Activated CD4-positive, alpha-beta T cell treated with anti-CD3 and anti-CD28 coated beads, Interleukin-2, amount 50 U/mL, for 48 hours (primary cell): ENCODE measurements around the gene CDC42EP1.
"Not testable (repeated sequence)": the region's sequence is repeated elsewhere in the genome, so short reads cannot be mapped to it uniquely, and the experiment has no call there.

Source experiments
- DNase-seq, 2 experiments: peaks; one replicate each; pipeline ENCODE4 v3.0.0-alpha.2; 2020

Gene CDC42EP1

GRCh38 chr22:37588546-37589215 lies 28.4 kb downstream of the CDC42EP1 start:
- DNase-seq: no peak

- no peak for DNase-seq
Measured at GRCh38 chr22:37589636-37590035, 29.4 kb downstream of the CDC42EP1 start.

GRCh38 chr22:37591081-37591480 lies 30.8 kb downstream of the CDC42EP1 start:
- DNase-seq: not testable (repeated sequence)

- DNase-seq: no peak
Measured at GRCh38 chr22:37591823-37592404, 31.6 kb downstream of the CDC42EP1 start.

GRCh38 chr22:37594237-37594636 lies 34.0 kb downstream of the CDC42EP1 start:
- no peak for DNase-seq

GRCh38 chr22:37599153-37599552 lies 38.9 kb downstream of the CDC42EP1 start:
- DNase-seq: no peak

- no peak for DNase-seq
Measured at GRCh38 chr22:37601203-37601539, 40.9 kb downstream of the CDC42EP1 start.

- DNase-seq: no peak
Measured at GRCh38 chr22:37601540-37602442, 41.5 kb downstream of the CDC42EP1 start.

GRCh38 chr22:37602546-37603277 lies 42.4 kb downstream of the CDC42EP1 start:
- DNase-seq: not testable (repeated sequence)

- no peak for DNase-seq
Measured at GRCh38 chr22:37604074-37604473, 43.8 kb downstream of the CDC42EP1 start.

GRCh38 chr22:37604875-37605274 lies 44.6 kb downstream of the CDC42EP1 start:
- peak; percentile 30 to 45 for DNase-seq

- peak; percentile 93 to 94 for DNase-seq
Measured at GRCh38 chr22:37607010-37607934, 47.0 kb downstream of the CDC42EP1 start.

GRCh38 chr22:37607935-37608476 lies 47.7 kb downstream of the CDC42EP1 start:
- peak in 1 of 2 experiments; percentile 27 for DNase-seq

GRCh38 chr22:37608477-37609239 lies 48.4 kb downstream of the CDC42EP1 start, which contains the start of gene GGA1:
Gene GGA1 (plus strand): TSS chr22:37608834. CDS start chr22:37608861, 27 bp downstream.
- DNase-seq: peak; percentile 95

- DNase-seq: no peak
Measured at GRCh38 chr22:37609240-37610152, 49.2 kb downstream of the CDC42EP1 start.

GRCh38 chr22:37610153-37610475 lies 49.8 kb downstream of the CDC42EP1 start:
- DNase-seq: not testable (repeated sequence)

GRCh38 chr22:37610480-37611129 lies 50.3 kb downstream of the CDC42EP1 start:
- DNase-seq: no peak

GRCh38 chr22:37611207-37611606 lies 50.9 kb downstream of the CDC42EP1 start:
- no peak for DNase-seq
